ENCODE data around the gene TALDO1.

DNA sequence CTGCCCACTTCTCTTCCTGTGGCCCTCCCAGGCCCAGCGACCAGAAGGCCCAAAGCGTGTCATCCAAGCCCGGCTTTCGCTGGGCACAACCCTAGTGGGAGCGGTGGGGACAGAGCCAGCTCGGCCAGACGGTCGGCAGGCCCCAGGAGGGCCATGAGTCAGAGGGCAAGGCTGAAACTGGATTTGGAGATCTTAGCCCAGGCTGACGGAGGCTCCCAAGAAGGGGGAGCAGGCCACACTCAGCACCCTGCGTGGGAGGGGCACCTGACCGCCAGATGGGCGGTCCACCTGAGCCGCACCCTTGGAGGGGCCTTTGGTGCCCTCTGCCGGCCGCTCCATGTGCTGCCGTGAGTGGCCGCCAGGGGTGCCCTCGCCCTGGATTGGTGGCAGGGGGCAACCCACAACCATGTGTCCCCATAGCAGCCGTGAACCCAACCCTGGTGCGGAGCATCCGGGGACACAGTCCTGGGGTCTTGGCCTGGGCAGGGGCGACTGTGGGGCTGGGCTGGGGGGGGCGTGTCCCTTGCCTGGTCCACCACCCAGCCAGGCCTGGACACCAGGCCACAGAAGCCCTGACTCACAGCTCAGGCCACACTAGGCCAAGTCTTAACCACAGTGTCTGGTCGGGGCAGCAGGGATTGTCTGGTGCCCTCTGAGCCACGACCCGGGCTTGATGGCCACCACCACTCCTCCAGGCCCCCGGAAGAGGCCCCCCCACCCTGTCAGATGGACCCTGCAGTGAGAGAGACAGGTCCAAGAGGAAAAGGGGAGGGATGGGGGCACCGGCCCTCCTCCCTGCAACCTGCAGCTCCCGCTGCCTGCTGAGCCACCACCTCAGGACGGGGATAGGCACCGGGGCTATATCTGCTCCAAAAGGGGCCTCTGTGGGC is 19.2 kb upstream of the TALDO1 start:
- peak; percentile 78 to 95 for TF ChIP-seq CTCF (conservative IDR thresholded peaks at IDR 0.05 in 1 of 2, IDR thresholded peaks at IDR 0.05 in 1 of 2; ENCODE audit: low read depth in 1 of 2, low read length in 2 of 2)
- TF ChIP-seq EZH2 (IDR thresholded peaks at IDR 0.05; ENCODE audit: low read length, missing control alignments) = no peak
